ENCODE measurements around the gene KIF3A.

DNA sequence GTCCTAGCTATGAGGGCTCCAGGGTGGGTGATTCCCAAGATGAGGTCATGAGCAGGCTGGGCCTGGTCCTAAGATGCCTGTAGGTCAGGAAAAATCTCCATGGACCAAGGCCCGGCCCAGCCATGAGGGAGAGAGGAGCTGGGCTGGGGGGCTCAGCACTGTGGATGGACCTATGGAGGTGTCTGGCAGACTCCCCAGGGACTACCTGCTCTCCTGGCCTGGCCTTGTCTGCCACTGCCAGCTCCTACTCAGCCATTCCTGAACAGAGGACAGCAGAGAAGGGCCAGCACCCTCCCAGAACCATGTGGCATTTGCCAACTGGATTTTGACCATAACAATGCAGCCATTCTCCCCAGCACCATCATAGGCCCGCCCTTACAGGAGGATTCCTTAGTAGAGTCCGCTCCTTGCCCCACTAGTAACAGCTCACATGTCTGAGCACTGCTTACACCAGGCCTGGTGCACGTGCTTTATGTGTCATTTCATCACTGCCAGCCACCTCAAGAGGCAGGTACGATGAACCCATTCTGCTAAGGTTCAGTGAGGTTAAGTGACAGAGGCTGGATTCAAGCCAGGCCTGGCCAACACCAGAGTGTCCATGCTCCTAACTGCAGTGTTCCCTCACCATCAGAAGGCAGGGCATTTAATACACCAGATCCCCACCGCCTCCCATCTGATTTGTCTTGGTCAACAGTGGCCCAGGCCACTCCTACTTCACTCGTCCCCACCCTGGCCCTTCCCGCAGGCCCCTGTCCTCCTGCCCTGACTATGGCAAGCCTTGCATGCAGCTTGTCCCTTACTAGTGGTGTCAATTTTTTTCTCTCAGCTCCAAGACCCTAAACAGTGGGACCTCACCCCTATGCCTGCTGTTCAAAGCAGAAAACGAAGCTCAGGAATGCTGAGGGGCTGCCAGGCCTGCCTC is 78.7 kb downstream of the KIF3A start:
- TF ChIP-seq, protein P1, sequence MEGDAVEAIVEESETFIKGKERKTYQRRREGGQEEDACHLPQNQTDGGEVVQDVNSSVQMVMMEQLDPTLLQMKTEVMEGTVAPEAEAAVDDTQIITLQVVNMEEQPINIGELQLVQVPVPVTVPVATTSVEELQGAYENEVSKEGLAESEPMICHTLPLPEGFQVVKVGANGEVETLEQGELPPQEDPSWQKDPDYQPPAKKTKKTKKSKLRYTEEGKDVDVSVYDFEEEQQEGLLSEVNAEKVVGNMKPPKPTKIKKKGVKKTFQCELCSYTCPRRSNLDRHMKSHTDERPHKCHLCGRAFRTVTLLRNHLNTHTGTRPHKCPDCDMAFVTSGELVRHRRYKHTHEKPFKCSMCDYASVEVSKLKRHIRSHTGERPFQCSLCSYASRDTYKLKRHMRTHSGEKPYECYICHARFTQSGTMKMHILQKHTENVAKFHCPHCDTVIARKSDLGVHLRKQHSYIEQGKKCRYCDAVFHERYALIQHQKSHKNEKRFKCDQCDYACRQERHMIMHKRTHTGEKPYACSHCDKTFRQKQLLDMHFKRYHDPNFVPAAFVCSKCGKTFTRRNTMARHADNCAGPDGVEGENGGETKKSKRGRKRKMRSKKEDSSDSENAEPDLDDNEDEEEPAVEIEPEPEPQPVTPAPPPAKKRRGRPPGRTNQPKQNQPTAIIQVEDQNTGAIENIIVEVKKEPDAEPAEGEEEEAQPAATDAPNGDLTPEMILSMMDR (conservative IDR thresholded peaks at IDR 0.05; ENCODE audit: low read length): no peak
- no peak for TF ChIP-seq EZH2phosphoT487 (IDR thresholded peaks at IDR 0.05; ENCODE audit: borderline replicate concordance)
